Measurements from ENCODE around the gene KPNA2.
"Not testable (repeated sequence)": the region's sequence is repeated elsewhere in the genome, so short reads cannot be mapped to it uniquely, and the experiment has no call there.

KPNA2 gene

DNA sequence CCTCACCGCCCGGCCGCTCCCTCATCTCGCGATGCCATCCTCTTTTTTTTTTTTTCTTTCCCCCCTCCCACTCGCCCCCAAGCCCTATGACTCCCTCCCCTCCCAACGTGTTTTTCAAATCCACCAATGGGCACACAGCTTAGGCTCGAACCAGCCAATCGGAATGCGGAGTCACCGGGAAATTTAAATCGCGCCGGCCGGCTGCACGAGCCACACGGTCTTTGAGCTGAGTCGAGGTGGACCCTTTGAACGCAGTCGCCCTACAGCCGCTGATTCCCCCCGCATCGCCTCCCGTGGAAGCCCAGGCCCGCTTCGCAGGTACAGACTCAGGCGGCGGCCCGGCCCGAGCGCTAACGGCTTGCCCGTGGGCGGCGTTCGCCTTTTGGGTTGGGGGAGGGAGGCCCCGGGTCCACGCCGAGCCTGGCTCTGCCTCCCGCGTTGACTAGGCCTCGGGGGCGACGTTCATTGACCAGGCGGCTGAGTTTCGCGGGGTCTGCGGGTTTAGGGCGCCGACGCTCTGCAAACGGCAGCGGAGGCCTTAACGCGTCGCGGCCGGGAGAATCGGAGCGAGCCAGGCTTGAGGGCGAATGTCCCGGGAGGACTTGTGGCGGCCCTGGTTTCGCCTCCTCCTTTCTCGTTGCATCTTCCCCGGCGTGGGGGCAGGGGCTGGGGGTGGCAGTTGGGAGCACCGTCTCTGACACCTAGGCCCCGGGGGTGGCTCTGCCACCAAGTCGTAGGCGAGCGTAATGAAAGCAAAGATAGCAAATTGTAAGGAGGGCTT lies at the start of gene KPNA2:
Gene KPNA2 (plus strand): TSS at position 213 of the 781 bp plus-strand sequence. CDS start 1,398 bp downstream, outside the sequence.
- DNase-seq = peak; percentile 89 to 92

- no peak for DNase-seq
Observed at GRCh38 chr17:67990909-67991308, 44.6 kb upstream of the KPNA2 start.

DNA sequence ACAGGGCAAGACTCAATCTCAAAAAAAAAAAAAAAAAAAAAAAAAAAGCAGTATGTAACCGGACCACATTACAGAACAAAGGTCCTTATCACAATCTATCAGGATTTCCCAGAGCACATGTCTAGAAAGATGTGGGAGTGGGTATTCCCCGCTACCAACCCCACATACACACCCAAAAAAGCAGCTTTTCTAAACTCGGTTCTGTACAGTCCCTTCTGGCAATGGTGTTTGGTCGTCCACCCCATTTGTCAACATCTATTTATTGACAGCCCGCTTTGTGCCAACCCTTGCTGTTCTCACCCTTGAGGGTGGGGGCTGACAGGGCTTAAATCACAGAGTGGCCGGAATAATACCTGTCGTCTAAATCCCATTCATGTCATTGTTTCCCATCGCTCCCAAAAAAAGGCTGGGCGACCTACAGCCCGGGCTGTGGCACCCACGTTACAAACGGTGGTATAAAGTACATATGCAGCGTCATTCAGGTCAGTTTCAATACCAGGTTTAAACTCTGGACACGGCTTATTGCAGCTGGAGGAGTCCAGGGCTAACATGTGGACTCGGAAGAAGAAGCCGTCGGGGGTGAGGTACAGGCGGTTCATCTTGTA lies 42.9 kb upstream of the KPNA2 start:
- peak in 1 of 2 experiments; percentile 31 for DNase-seq

GRCh38 chr17:67993153-67993997 lies 42.2 kb upstream of the KPNA2 start:
- DNase-seq = peak; percentile 72 to 76

- DNase-seq = no peak
Observed at GRCh38 chr17:67993998-67994361, 41.6 kb upstream of the KPNA2 start.

DNA sequence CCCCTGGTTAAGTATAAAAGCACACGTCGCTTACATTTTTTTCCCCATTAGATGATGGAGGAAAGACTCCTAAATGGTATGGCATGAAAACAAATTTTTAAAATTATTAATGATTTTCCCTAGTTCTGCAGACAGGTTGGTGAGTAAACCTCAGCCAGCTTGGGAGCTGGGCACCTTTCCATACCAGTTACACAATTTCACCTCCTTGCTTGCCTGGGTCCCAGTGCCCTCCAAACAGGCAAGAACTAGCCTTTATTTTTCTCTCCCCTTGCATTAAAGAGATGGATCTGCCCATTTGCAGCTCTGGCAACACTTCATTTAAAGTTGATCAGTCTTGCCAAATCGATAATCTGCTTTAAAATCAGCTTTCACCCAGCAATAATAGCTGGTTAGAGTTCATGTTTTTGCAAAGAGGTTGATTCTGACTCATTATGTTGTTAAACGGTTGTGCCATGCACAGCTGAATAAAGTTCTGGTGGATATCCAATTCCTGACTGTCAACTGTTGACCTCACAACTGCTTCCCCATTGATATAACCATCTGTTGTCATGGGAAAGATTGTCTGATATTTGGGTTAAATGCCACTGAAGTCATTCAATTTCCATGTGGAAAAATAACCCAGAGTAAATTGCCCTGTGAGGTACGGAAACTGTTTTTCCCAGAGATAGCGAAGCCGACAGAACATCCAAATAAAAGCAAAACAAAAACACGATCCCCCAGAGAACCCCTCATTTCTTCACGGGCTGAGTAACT lies 40.5 kb upstream of the KPNA2 start:
- DNase-seq = no peak

DNA sequence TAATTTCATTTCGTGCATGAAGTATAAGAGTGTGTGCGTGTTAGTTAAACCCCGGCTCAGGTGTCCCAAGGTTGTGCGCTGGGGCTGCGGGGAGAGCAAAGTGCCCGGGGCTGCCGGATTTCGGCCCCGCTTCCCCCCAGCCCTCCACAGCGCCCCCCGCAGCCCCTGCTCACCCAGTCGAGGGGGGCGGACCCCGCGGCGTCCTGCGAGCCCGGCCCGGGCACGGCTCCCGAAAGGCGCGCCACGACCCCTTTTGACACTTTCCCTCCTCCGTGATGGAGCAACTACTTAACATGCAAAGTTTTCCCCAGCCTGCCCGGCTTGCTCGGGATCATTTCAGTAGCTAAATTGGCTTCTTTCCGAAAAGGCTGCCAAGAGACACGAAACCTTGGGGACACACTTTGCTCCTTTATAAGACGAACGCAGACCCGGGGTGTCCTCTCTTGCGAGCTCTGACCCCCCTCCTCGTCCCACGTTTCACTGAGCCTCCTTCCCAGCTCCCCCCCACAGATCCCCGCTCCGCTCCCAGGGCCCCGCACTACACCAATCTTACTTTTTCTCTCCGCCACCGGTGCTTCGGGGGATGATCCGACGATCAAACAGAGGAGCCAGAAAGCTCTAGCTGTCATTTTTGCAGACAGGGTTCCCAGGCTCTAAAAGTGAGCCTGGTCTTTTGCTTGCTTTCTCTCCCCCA lies 39.8 kb upstream of the KPNA2 start:
- peak; percentile 31 to 34 for DNase-seq

DNA sequence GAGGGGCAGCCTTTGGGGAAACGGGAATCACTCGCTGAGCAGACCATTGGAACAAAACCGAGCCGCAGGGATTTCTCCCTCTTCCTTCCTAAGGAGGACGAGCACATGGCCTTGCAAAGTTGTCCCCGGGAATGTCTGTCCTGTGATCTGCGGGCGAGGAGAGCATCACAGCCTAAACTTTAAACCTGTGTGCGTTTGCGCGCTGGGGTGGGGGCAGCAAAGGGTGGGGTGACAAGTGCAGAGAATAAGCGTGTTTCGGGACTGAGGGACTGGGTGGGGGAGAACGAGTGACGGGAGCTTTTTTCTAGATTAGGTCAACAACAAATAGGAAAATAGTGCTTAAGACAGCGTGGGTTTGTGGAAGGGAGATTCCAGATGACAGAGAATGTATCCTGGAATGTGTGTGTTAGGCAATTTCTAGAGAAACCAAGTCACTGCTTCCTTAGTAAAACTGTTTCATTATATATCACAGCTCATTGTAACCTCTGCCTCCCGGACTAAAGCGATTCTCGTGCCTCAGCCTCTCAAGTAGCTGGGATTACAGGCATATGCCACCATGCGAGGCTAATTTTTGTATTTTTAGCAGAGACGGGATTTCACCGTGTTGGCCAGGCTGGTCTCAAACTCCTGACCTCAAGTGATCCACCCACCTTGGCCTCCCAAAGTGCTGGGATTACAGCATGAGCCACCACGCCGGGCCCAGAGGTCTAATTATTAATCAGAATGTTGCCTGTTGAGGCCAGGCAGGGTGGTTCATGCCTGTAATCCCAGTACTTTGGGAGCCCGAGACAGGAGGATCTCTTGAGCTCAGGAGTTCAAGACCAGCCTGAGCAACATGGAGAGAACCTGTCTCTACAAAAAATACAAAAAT lies 39.0 kb upstream of the KPNA2 start, which contains the start of gene C17orf58:
Gene C17orf58 (minus strand): TSS at position 169 of the 871 bp plus-strand sequence. CDS start 271 bp downstream, outside the sequence.
- DNase-seq = peak; percentile 53 to 65

DNA sequence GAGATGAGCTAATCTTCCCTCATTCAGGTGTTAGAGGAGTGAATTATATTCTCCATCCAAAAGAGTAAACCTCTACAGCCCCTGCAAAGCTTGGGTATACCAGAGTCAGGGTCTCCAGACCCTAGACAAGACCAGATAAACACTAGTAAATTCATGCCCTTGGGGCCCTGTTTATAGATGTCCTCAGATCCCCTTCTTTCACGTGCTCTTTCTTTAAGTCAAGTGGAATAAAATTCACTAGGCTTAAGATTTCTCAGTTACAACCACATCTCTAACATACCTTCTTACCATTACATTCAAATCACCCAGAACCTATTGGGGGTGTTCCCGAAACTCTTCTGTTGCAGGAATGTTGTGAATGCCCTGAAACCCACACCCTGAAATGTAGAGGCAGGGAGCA lies 37.1 kb upstream of the KPNA2 start:
- DNase-seq = no peak

- DNase-seq = no peak
Observed at GRCh38 chr17:67999291-67999911, 36.1 kb upstream of the KPNA2 start.

DNA sequence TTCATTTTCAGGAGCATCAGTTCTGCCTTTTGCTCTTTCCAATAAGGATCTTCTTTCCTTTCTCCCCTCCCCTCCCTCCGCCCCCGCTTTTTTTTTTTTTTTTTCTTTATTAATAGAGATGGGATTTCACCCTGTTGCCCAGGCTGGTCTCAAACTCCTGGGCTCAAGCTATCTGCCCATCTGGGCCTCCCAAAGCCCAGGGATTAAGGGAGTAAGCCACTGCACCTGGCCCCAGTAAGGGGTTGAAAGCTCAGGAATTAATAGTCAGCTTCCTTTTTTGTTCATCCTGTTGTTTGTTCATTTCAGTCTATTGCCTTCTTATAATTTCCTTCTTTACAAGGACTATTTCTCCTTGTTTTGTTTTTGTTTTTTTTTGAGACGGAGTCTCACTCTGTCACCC lies 31.3 kb upstream of the KPNA2 start:
- no peak for DNase-seq

DNA sequence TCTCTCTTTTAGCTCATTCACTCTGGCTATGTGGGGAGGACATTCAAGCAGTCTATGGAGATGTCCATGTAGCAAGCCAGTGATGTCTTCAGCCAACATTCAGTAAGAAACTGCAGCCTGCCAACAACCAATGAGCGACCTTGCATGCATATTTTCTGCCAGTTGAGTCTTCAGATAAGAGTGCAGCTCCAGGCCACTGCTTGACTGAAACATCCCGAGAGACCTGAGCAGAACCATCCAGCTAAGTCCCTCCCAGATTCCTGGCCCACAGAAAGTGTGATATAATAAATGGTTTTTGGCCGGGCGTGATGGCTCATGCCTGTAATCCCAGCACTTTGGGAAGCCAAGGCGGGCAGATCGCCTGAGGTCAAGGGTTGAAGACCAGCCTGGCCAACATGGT lies 28.7 kb upstream of the KPNA2 start:
- DNase-seq = no peak

DNA sequence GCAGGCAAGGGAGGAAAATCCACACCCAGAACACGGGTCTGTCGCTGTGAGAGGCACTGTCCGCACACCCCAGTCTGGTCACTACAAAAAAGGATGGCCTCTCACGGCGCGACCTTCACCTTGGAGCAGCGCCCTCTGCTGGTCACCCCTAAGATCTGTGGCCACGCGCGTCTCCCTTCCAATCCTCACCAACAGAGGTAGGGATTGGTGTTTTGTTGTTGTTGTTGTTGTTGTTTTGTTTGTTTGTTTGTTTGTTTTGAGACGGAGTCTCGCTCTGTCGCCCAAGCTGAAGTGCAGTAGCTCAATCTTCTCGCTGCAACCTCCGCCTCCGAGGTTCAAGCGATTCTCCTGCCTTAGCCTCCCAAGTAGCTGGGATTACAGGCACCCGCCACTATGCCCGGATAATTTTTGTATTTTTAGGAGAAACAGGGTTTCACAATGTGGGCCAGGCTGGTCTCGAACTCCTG lies 24.3 kb upstream of the KPNA2 start:
- peak; percentile 78 to 81 for DNase-seq

GRCh38 chr17:68013385-68013784 lies 22.1 kb upstream of the KPNA2 start:
- no peak for DNase-seq

- no peak for DNase-seq
Observed at GRCh38 chr17:68015081-68015723, 20.3 kb upstream of the KPNA2 start.

DNA sequence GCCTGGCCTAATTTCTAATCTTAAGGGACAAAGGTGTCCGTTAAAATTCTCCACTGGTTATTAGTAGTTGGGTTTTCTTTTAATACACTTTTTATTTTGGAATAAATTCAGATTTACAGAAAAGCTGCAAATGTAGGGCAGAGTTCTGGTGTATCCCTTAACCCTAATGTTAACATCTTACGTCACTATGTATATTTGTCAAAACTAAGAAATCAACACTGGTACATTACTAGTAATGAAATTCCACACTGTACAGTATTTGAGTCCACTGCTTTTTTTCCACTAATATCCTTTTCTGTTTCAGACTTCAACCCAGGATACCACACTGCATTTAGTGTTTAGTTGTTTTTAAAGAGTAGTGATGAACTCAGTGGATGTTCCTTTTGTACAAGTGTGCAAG lies 18.7 kb upstream of the KPNA2 start:
- DNase-seq = no peak

DNA sequence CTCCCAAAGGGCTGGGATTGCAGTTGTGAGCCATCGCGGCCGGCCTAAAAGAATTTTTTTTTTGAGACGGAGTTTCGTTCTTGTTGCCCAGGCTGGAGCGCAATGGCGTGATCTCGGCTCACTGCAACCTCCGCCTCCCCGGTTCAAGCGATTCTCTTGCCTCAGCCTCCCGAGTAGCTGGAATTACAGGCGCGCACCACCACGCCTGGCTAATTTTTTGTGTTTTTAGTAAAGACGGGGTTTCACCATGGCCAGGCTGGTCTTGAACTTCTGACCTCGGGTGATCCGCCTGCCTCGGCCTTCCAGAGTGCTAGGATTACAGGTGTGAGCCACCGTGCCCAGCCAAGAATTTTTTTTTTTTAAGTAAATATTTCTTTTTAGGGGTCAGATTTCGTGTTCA lies 17.0 kb upstream of the KPNA2 start:
- DNase-seq = not testable (repeated sequence)

GRCh38 chr17:68019336-68019674 lies 16.2 kb upstream of the KPNA2 start:
- DNase-seq = no peak

DNA sequence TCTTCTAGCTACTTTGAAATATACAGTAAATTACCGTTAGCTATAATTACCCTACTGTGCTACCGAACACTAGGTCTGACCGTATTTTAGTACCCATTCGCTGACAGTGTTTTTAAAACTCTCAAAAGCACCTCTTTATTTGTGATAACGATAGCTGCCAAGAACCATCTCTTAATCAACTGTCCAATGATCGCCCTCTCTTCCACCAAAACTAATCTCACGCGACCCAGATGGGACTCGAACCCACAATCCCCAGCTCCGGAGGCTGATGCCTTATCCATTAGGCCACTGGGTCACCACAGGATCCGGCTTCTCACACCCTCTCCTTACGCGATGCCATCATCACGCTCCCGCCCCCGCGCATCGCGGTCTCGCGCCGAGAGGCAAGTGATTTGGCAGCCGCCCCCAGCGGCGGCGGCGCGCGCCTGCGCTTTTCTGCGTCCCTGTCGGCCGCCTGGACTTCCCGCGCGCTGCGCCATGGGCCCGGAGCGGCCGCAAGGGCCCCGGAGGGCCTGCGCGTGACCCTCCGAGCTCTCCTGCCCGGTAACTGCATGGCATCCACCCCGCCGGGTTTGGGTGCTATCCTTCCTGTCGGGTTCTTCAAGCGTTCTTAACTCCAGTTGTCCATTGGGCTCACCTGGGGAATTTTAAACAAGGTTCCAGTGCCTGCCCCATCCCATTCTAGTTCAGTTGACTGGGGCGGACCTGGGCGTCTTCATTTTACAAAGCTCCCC lies 15.7 kb upstream of the KPNA2 start:
- peak; percentile 99 for DNase-seq
